Liver (tissue), 3 donors: Measurements from ENCODE around the gene FADS1.

Experiments
- EGR1 ChIP-seq, 2 donors: IDR thresholded peaks; 2 replicates each; pipeline ENCODE4 v1.6.1; 2016 to 2018; ENCODE audit warnings: antibody characterized with exemption in 2 of 2, low read depth in 2 of 2
- HNF4G ChIP-seq: IDR thresholded peaks from 2 replicates; pipeline ENCODE4 v1.6.1; 2016; ENCODE audit warnings: antibody characterized with exemption
- JUND ChIP-seq, 2 donors: IDR thresholded peaks; 2 replicates each; pipeline ENCODE4 v1.6.1; 2016; ENCODE audit warnings: antibody characterized with exemption in 2 of 2
- RAD21 ChIP-seq, 2 donors: IDR thresholded peaks; 2 replicates each; pipeline ENCODE4 v1.6.1; 2016; ENCODE audit warnings: antibody characterized with exemption in 2 of 2, mild to moderate bottlenecking in 2 of 2
- RXRA ChIP-seq, 2 donors: IDR thresholded peaks; 2 replicates each; pipeline ENCODE4 v1.6.1; 2017 to 2018; ENCODE audit warnings: antibody characterized with exemption in 2 of 2, mild to moderate bottlenecking in 1 of 2
- SP1 ChIP-seq: IDR thresholded peaks from 2 replicates; pipeline ENCODE4 v1.6.1; 2018; ENCODE audit warnings: antibody characterized with exemption, mild to moderate bottlenecking
- TAF1 ChIP-seq: conservative IDR thresholded peaks from 2 replicates; pipeline ENCODE4 v1.6.1; 2016; ENCODE audit warnings: antibody characterized with exemption, mild to moderate bottlenecking
- YY1 ChIP-seq: IDR thresholded peaks from 2 replicates; pipeline ENCODE4 v1.6.1; 2016; ENCODE audit warnings: antibody characterized with exemption, mild to moderate bottlenecking
- TF ChIP-seq, protein P1 (sequence below): fragments of 150-350 bp; IDR thresholded peaks from 2 replicates; pipeline ENCODE4 v1.5.1; 2017; ENCODE audit warnings: improper control_type of control experiment, low read depth, low read length; ENCODE audit not compliant: missing input control
- TF ChIP-seq, protein P2 (sequence below): IDR thresholded peaks from 2 replicates; pipeline ENCODE4 v1.6.1; 2016; ENCODE audit warnings: antibody characterized with exemption
- TF ChIP-seq, protein P3 (sequence below): IDR thresholded peaks from 2 replicates; pipeline ENCODE4 v1.6.1; 2016; ENCODE audit warnings: antibody characterized with exemption, mild to moderate bottlenecking
- TF ChIP-seq, protein P4 (sequence below): IDR thresholded peaks from 2 replicates; pipeline ENCODE4 v1.6.1; 2016; ENCODE audit warnings: antibody characterized with exemption
- donor health status: healthy.
- donor health status: healthy.

DNA sequence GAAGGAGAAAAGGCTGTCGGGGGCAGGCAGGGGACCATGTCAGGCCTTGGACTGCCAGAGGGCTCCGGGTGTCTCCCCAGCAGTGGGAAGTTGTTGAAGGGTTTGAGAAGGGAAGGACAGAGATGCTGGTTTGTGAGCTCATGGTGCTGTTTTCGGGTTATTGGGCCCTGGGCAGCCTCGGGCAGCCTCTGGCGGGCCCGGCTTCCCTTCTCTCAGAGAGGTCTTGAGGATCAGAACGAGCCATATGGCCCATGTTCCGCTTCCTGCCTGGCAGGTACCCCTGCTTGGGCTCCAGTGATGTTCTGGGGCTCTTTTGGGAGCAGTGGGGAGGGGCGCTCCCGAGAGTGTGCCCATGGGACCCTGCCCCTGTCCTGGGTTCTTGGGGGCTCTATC lies 54.6 kb downstream of the FADS1 start:
- TF ChIP-seq, protein P1, sequence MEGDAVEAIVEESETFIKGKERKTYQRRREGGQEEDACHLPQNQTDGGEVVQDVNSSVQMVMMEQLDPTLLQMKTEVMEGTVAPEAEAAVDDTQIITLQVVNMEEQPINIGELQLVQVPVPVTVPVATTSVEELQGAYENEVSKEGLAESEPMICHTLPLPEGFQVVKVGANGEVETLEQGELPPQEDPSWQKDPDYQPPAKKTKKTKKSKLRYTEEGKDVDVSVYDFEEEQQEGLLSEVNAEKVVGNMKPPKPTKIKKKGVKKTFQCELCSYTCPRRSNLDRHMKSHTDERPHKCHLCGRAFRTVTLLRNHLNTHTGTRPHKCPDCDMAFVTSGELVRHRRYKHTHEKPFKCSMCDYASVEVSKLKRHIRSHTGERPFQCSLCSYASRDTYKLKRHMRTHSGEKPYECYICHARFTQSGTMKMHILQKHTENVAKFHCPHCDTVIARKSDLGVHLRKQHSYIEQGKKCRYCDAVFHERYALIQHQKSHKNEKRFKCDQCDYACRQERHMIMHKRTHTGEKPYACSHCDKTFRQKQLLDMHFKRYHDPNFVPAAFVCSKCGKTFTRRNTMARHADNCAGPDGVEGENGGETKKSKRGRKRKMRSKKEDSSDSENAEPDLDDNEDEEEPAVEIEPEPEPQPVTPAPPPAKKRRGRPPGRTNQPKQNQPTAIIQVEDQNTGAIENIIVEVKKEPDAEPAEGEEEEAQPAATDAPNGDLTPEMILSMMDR: no peak
- TF ChIP-seq SP1 (no peak), RXRA (IDR thresholded peaks at IDR 0.05) (no peak), JUND (IDR thresholded peaks at IDR 0.05) (no peak), TAF1 (no peak), RAD21 (IDR thresholded peaks at IDR 0.05) (no peak), EGR1 (IDR thresholded peaks at IDR 0.05; ENCODE audit: low read depth in 2 of 2) (no peak), HNF4G (no peak), YY1 (no peak)
- TF ChIP-seq, protein P2, sequence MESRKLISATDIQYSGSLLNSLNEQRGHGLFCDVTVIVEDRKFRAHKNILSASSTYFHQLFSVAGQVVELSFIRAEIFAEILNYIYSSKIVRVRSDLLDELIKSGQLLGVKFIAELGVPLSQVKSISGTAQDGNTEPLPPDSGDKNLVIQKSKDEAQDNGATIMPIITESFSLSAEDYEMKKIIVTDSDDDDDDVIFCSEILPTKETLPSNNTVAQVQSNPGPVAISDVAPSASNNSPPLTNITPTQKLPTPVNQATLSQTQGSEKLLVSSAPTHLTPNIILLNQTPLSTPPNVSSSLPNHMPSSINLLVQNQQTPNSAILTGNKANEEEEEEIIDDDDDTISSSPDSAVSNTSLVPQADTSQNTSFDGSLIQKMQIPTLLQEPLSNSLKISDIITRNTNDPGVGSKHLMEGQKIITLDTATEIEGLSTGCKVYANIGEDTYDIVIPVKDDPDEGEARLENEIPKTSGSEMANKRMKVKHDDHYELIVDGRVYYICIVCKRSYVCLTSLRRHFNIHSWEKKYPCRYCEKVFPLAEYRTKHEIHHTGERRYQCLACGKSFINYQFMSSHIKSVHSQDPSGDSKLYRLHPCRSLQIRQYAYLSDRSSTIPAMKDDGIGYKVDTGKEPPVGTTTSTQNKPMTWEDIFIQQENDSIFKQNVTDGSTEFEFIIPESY: no peak
- TF ChIP-seq, protein P3, sequence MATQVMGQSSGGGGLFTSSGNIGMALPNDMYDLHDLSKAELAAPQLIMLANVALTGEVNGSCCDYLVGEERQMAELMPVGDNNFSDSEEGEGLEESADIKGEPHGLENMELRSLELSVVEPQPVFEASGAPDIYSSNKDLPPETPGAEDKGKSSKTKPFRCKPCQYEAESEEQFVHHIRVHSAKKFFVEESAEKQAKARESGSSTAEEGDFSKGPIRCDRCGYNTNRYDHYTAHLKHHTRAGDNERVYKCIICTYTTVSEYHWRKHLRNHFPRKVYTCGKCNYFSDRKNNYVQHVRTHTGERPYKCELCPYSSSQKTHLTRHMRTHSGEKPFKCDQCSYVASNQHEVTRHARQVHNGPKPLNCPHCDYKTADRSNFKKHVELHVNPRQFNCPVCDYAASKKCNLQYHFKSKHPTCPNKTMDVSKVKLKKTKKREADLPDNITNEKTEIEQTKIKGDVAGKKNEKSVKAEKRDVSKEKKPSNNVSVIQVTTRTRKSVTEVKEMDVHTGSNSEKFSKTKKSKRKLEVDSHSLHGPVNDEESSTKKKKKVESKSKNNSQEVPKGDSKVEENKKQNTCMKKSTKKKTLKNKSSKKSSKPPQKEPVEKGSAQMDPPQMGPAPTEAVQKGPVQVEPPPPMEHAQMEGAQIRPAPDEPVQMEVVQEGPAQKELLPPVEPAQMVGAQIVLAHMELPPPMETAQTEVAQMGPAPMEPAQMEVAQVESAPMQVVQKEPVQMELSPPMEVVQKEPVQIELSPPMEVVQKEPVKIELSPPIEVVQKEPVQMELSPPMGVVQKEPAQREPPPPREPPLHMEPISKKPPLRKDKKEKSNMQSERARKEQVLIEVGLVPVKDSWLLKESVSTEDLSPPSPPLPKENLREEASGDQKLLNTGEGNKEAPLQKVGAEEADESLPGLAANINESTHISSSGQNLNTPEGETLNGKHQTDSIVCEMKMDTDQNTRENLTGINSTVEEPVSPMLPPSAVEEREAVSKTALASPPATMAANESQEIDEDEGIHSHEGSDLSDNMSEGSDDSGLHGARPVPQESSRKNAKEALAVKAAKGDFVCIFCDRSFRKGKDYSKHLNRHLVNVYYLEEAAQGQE: no peak
- TF ChIP-seq, protein P4, sequence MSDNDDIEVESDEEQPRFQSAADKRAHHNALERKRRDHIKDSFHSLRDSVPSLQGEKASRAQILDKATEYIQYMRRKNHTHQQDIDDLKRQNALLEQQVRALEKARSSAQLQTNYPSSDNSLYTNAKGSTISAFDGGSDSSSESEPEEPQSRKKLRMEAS: no peak
